Right lobe of liver (tissue), 6 donors: ENCODE results near the gene OR51G2. TPM values are rescaled to one million over a fixed set of nuclear protein-coding genes. Genes with fewer than 3 reads are reported as not detected.

Source experiments
- ATAC-seq, 4 donors: fragments of 200-7000 bp; cut with Tn5 transposase; one replicate each; pipeline ENCODE4 v1.9.1; 2020; ENCODE audit warnings: mild to moderate bottlenecking in 4 of 4, moderate library complexity in 4 of 4
- DNase-seq, 3 donors: peaks; one replicate each; pipeline ENCODE4 v3.0.0-alpha.2; 2020
- H3K27ac ChIP-seq, 3 donors: fragments of 200-600 bp; one replicate each; pipeline ENCODE4 v1.8.0; 2022
- H3K27me3 ChIP-seq, 2 donors: fragments of 200-600 bp; one replicate each; pipeline ENCODE4 v1.8.0; 2022
- H3K36me3 ChIP-seq, 4 donors: fragments of 200-600 bp; sonication (generic) in 1 of 4; one replicate each; pipeline versions ENCODE4 v1.5.1 to v1.8.0; 2017 to 2022; ENCODE audit warnings: control low read depth in 1 of 4
- H3K4me1 ChIP-seq, 4 donors: fragments of 200-600 bp; sonication (generic) in 1 of 4; one replicate each; pipeline versions ENCODE4 v1.5.1 to v1.8.0; 2017 to 2022; ENCODE audit warnings: control low read depth in 1 of 4
- H3K4me3 ChIP-seq, 3 donors: fragments of 200-600 bp; one replicate each; pipeline ENCODE4 v1.8.0; 2022
- H3K9me3 ChIP-seq, 4 donors: fragments of 200-600 bp; sonication (generic) in 1 of 4; one replicate each; pipeline versions ENCODE4 v1.5.1 to v1.8.0; 2017 to 2022; ENCODE audit warnings: control low read depth in 1 of 4
- CTCF ChIP-seq, 4 donors: fragments of 200-600 bp in 3 of 4; fragments of 450-650 bp in 1 of 4; IDR thresholded peaks; one replicate each; pipeline versions ENCODE4 v1.5.1 to v1.8.0; 2016 to 2022; ENCODE audit warnings: antibody characterized with exemption in 4 of 4, mild to moderate bottlenecking in 2 of 4
- POLR2A ChIP-seq: fragments of 450-650 bp; IDR thresholded peaks from one replicate; pipeline ENCODE4 v1.6.1; 2017; ENCODE audit warnings: antibody characterized with exemption, mild to moderate bottlenecking
- WGBS: methylation state at CpG from one replicate; pipeline ENCODE4 v1.1.6; 2018; ENCODE audit warnings: low coverage, low lambda C conversion rate; ENCODE audit not compliant: insufficient coverage; ENCODE audit errors: missing lambda C conversion rate; 5-methylcytosine and 5-hydroxymethylcytosine counted together
- intact Hi-C, 2 donors: fragments of 100-400 bp; cut with DNase I; formaldehyde crosslinking; loops; one replicate each; pipeline versions ENCODE4 v1.11.2 to v1.14.1; 2022
- total RNA-seq, 6 experiments: library from RNA; depleted of rRNA in 2 of 6; stranded (reverse); fragments of >200 nt in 2 of 6; fragmentation: NEBNext Ultra II Directional in 3 of 6; extraction: Animal tissue kit (Norgen Biotek cat#: 25700) in 3 of 6; gene quantifications; one replicate each; pipeline versions ENCODE4 v1.1.0 to v1.2.4, GENCODE V29; 2016 to 2023
- donor health status: DM: no; HTN: yes; CAD: no.
- donor health status: DM: no; HTN: no; CAD: no.
- donor health status: DM: no; HTN: no; CAD: no.
- donor health status: DM: no; HTN: yes; CAD: no.
- donor health status: DM: no; HTN: yes; CAD: no.

Gene OR51G2
- total RNA-seq, 6 experiments from 2014 or later, result not detected

- WGBS, result 27% methylated on average over 1 of the region's 1 CpG
- Histone ChIP-seq H3K9me3 (no peaks in the 10 kb centered on the region), H3K4me3 (no peak overlapping the region), H3K27ac (no peak overlapping the region), H3K4me1 (no peaks in the 10 kb centered on the region), H3K27me3 (no peaks in the 10 kb centered on the region), H3K36me3 (no peaks in the 10 kb centered on the region)
- TF ChIP-seq POLR2A (no peak), CTCF (IDR thresholded peaks at IDR 0.05) (no peak)
- DNase-seq, result no peak
- ATAC-seq, result no peak
- intact Hi-C loops, result no loop called here
These were observed 3.2 kb upstream of the OR51G2 start for GRCh38 chr11:4922304-4922703.

GRCh38 chr11:4921796-4922195 is 2.6 kb upstream of the OR51G2 start:
- H3K4me3 ChIP-seq, result no peak overlapping the region
- H3K36me3 ChIP-seq, result no peaks in the 10 kb centered on the region
- H3K9me3 ChIP-seq, result no peaks in the 10 kb centered on the region
- intact Hi-C loops, result no loop called here
- DNase-seq (no peak), ATAC-seq (no peak)
- H3K4me1 ChIP-seq, result no peaks in the 10 kb centered on the region
- WGBS, result 52% methylated on average over 1 of the region's 1 CpG
- H3K27me3 ChIP-seq, result no peaks in the 10 kb centered on the region
- TF ChIP-seq CTCF (IDR thresholded peaks at IDR 0.05) (no peak), POLR2A (no peak)
- no peak overlapping the region for H3K27ac ChIP-seq

- no peaks in the 10 kb centered on the region for H3K36me3 ChIP-seq
- H3K4me3 ChIP-seq, result no peak overlapping the region
- no peak overlapping the region for H3K27ac ChIP-seq
- DNase-seq, result no peak
- H3K9me3 ChIP-seq, result no peaks in the 10 kb centered on the region
- ATAC-seq, result no peak
- no peaks in the 10 kb centered on the region for H3K27me3 ChIP-seq
- TF ChIP-seq CTCF (IDR thresholded peaks at IDR 0.05) (no peak), POLR2A (no peak)
- intact Hi-C loops, result no loop called here
- H3K4me1 ChIP-seq, result no peaks in the 10 kb centered on the region
These were observed 2.6 kb downstream of the OR51G2 start for GRCh38 chr11:4916581-4916980.

- Histone ChIP-seq H3K36me3 (no peaks in the 10 kb centered on the region), H3K27me3 (no peaks in the 10 kb centered on the region), H3K27ac (no peak within 1 kb of the TSS), H3K4me1 (no peaks in the 10 kb centered on the region), H3K9me3 (no peaks in the 10 kb centered on the region), H3K4me3 (no peak within 1 kb of the TSS)
- DNase-seq, result no peak
- ATAC-seq, result no peak
- TF ChIP-seq POLR2A (no peak), CTCF (IDR thresholded peaks at IDR 0.05) (no peak)
- intact Hi-C loops, result no loop called here
These were observed 15.7 kb downstream of the OR51G2 start, which contains the start of gene OR51A7 for GRCh38 chr11:4903484-4903883. OR51A7 (plus strand) TSS chr11:4903783; CDS start chr11:4907370, 3,587 bp downstream.

- no peak for DNase-seq
- Histone ChIP-seq H3K9me3 (no peaks in the 10 kb centered on the region), H3K27me3 (no peaks in the 10 kb centered on the region), H3K4me1 (no peaks in the 10 kb centered on the region), H3K27ac (no peak overlapping the region), H3K4me3 (no peak overlapping the region), H3K36me3 (no peaks in the 10 kb centered on the region)
- WGBS, result 67% methylated on average over 1 of the region's 1 CpG
- TF ChIP-seq CTCF (IDR thresholded peaks at IDR 0.05) (no peak), POLR2A (no peak)
- ATAC-seq, result no peak
- intact Hi-C loops, result no loop called here
These were observed 27.0 kb downstream of the OR51G2 start for GRCh38 chr11:4891996-4892640.
